IPS-11a (cell line): ENCODE results near the gene BDH1.

Experiments
- H3K4me3 ChIP-seq: one replicate; pipeline ENCODE4 v1.5.1; 2013; ENCODE audit warnings: low read depth, low read length, control low read depth

BDH1 gene

GRCh38 chr3:197549261-197549885, 6.4 kb downstream of the BDH1 start:
- no peak overlapping the region for H3K4me3 ChIP-seq

- no peak overlapping the region for H3K4me3 ChIP-seq
Observed at GRCh38 chr3:197547306-197548011, 8.3 kb downstream of the BDH1 start.

- H3K4me3 ChIP-seq = no peak overlapping the region
Observed at GRCh38 chr3:197546307-197547085, 9.3 kb downstream of the BDH1 start.

GRCh38 chr3:197545571-197545970, 10.2 kb downstream of the BDH1 start:
- no peak overlapping the region for H3K4me3 ChIP-seq

DNA sequence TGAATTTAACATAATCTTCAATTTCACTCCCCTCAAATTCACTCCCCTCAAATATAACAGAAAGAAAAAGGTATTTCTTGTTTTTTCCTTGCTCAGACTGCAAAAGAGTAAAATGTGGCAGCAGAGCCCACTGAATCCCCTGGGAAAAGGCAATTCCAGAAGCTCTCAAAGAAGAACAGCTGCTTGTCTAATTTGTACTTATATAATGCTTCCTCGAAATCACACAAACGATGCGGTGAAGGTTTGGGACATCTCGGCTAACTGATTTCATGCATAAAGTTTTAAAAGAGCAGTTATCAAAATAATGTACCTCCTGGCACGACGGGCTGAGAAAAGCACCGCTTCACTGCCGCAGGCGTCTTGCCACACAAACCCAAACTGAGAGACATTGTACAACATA, 10.7 kb downstream of the BDH1 start:
- H3K4me3 ChIP-seq = no peak overlapping the region

DNA sequence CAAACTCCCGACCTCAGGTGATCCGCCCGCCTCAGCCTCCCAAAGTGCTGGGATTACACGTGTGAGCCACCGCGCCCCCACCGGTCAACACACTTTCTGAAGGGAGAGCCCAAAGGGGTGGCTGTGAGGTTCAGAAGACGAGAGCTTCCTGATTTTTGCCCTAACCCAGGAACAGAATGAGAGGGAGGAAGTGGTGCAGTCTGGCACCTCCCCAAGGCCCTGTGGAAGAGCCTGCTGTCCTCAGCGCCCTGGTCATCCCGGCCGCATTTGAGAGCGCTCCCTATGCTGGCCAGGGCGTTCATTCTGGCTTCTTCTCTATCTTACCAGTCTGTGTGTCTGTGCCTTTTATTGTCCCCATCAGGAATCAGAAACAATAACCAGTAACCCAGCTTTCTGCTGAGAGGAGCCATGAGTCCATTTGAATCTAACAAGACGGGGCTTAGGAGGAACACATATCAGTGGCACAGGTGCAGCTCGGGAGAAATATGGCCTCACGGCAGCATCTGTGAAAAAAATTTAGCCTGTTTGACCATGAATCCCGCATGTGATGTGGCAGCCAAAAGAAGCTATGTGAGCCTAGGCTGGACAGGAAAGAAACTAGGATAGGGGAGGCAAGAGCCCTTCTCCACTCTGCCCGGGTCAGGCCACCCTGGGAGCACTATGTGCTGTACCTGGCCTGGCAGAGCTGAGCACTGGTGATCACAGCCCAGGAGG, 12.9 kb downstream of the BDH1 start:
- H3K4me3 ChIP-seq = no peak overlapping the region

GRCh38 chr3:197541756-197542539, 13.8 kb downstream of the BDH1 start:
- H3K4me3 ChIP-seq = no peak overlapping the region

DNA sequence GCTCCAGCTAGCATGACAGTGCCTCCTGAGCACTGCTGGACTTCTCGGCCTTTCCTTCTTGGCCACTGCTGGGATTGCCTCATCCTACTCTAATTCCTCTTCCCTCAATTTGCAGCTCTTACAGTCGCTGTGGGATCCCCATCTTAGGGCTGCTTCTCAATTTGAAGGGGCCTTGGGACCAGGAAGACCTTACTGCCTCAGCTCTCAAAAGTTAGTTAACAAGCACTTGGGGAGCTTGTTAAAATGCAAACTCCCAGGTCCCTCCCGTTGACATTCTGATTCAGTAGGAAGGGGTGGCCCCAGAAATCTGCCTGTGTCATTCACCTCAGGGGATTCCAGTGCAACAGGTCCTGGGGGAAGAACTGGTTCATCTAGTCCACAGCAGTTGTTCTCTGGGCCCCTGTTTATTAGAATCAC, 14.8 kb downstream of the BDH1 start:
- H3K4me3 ChIP-seq = no peak overlapping the region

DNA sequence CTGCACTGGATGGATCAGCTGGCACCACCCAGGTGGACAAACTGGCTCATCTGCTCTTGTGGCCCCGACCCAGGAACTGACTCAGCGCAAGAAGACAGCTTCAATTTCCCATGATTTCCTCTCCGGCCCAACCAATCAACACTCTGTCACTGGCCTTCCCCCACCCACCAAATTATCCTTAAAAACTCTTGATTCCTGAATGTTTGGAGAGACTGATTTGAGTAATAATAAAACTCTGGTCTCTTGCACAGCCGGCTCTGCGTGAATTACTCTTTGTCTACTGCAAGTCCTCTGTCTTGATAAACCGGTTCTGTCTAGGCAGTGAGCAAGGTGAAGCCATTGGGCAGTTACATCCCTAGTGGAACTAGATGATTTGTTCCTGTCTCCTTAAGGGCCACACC, 16.1 kb downstream of the BDH1 start:
- H3K4me3 ChIP-seq = no peak overlapping the region

DNA sequence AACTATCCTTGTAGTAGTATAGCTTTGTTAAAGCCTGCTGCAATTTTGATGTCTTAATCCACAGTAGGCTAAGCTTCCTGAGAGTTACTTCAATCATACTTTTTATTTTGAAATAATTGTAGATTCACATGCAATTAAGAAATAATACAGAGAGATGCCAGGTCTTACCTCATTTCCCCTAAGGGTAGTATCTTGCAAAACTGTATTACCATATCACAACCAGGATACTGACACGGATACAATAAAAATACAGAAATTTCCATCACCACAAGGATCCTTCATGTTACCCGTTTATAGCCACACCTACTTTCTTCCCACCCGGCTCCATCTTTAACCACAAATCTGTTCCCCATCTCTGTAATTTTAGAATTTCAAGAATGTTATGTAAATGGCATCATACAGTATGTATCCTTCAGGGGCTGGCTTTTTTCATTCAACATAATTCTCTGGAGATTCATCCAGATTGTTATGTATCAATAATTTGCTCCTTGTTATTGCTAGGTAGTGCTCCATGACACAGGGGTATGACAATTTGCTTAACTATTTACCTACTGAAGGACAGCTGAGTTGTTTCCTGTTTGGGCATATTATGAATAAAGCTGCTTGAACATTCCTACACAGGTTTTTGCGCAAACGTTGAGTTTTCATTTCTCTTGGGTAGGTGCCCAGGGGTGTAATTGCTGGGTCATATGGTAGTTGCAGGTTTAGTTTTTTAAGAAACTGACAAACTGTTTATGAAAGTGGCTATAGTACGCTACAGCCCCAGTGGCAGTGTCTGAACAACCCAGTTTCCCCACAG, 21.6 kb downstream of the BDH1 start:
- no peak overlapping the region for H3K4me3 ChIP-seq

- no peak overlapping the region for H3K4me3 ChIP-seq
Observed at GRCh38 chr3:197533396-197533795, 22.4 kb downstream of the BDH1 start.

DNA sequence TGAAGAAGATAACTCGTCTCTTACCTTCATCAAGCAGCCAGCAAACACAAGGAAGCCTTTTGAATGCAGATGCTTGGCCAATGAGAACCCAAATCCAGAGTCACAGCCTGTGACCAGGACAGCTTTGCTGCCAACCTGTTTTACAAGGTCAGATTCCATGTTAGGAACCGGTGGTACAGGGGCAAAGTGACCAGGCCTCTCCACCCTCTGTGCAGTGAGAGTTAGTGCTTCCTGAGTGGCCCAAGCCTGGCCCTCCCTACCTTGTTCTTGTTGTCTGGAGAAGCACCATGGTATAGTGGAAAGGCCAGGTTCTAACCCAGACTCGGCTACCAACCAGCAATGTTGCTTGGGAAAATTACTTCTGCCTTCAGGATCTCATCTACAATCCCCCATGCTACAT, 23.4 kb downstream of the BDH1 start:
- H3K4me3 ChIP-seq = no peak overlapping the region

GRCh38 chr3:197528190-197528589, 27.6 kb downstream of the BDH1 start:
- H3K4me3 ChIP-seq = no peak overlapping the region

DNA sequence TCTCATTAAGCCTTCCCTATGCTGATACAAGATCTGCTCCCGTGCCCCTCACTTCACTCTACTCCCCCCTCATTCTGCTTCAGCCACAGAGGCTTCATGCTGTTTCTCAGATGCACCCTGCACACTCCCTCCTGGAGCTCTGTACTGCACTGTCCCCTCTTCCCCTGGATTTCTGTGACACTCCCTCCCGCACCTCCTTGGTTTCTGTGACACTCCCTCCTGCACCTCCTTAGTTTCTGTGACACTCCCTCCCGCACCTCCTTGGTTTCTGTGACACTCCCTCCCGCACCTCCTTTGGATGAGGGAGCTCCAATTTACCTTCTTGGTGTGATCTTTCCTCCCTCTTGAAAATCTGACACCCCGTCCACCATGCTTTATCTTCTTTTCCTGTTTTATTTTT, 28.2 kb downstream of the BDH1 start:
- H3K4me3 ChIP-seq = no peak overlapping the region

DNA sequence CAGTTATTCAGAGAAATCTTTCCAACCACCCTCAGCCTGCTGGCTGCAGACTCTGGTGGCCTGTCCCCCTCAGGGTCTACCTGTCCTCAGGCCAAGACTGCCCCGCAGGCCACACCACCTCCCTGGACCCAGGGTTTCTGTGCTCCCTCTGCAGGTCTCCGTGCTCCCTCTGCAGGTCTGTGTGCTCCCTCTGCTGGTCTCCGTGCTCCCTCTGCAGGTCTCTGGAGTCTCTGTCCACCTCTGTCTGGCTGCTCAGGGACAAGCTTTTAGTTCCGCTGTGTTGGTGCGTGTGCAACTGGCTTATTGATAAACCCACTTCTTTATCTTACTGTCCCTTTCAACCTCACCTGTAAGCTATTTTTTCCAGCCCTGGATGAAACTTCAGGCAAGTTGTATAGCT, 30.1 kb downstream of the BDH1 start:
- H3K4me3 ChIP-seq = no peak overlapping the region

DNA sequence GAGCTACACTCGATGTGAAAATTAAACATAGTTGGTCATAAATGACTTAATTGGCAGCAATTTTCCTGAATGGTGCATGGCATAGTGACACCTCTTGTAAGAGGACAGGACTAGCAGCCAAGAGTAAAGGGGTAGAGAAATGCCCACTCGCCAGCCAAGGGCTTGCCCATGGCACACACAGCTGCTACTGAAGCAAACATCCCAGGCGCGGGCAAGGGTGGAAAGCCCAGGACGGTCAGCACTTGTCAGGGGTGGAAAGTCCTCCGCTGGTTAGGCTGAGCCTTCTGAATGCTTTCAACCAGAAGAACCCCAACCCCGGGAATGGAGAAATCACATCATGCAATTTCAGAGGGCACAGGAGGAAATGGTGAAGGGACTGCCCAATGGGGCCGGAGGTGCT, 31.6 kb downstream of the BDH1 start:
- H3K4me3 ChIP-seq = no peak overlapping the region

DNA sequence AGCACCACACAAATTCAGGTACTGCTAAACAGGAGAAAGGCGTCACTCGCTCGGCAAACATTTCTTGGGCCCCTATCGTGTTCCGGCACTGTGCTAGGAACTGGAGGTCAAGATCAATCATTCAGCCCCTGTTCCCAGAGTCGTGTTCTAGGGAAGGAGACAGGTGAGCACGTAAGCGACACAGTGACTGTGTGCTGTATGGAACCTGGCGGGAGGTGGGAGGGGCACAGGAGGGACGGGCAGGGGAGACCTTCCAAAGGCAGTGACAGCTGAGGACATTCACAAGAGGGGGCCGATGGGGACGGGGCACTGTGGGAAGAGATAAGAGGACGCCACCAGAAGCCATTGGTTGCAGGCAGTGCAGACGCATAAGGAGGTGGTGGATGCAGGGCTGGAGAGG, 32.2 kb downstream of the BDH1 start:
- no peak overlapping the region for H3K4me3 ChIP-seq

DNA sequence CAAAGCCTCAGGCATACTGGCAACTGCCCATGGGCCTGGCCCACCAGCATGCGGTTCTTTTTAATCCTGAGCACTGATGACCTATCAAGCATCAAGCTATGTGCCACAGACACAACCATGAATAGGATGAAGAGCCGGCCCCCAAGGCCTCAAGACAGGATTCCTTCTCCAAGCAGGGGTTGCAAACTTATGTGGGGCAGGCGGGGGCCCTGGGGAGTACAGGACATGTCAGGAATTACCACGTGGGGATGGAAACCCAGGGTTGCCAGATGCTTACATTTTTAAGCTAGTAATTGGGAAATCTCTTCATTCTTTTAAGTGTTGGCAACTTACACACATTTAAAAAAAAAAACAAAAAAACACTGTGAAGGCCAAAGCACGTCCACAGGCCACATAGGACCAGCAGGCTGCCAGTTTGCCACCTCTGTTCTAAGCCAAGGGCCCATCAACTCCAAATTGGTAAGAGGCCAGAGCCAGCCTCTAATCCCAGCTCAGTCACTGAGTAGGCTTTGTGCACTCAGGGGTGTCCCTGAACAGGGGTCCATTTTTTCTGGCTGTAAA, 32.8 kb downstream of the BDH1 start:
- H3K4me3 ChIP-seq = no peak overlapping the region

- no peak overlapping the region for H3K4me3 ChIP-seq
Observed at GRCh38 chr3:197522183-197522715, 33.5 kb downstream of the BDH1 start.
